HG02571 (cell line): ENCODE data around the gene PTGDR.

Experiments used
- ATAC-seq: cut with Tn5 transposase; IDR thresholded peaks from one replicate; pipeline ENCODE4 v1.9.1; 2021; ENCODE audit warnings: mild to moderate bottlenecking, moderate library complexity; ENCODE audit not compliant: unreplicated experiment

The PTGDR gene

GRCh38 chr14:52267501-52268278 is at the start of gene PTGDR:
Gene PTGDR, plus strand, starts transcription at chr14:52267698. Its CDS starts 117 bp downstream, at chr14:52267815.
- no peak for ATAC-seq

GRCh38 chr14:52219488-52220084 is 47.9 kb upstream of the PTGDR start:
- no peak for ATAC-seq

- ATAC-seq, result no peak
Observed at GRCh38 chr14:52220924-52221811, 46.3 kb upstream of the PTGDR start.

GRCh38 chr14:52222901-52223300 is 44.6 kb upstream of the PTGDR start:
- ATAC-seq, result no peak

- ATAC-seq, result no peak
Observed at GRCh38 chr14:52227619-52228222, 39.8 kb upstream of the PTGDR start.

- no peak for ATAC-seq
Observed at GRCh38 chr14:52233693-52234092, 33.8 kb upstream of the PTGDR start.

GRCh38 chr14:52235434-52235833 is 32.1 kb upstream of the PTGDR start:
- ATAC-seq, result no peak

- ATAC-seq, result no peak
Observed at GRCh38 chr14:52235866-52236510, 31.5 kb upstream of the PTGDR start.

GRCh38 chr14:52238682-52239081 is 28.8 kb upstream of the PTGDR start:
- ATAC-seq, result no peak

GRCh38 chr14:52240623-52241022 is 26.9 kb upstream of the PTGDR start:
- no peak for ATAC-seq

GRCh38 chr14:52241087-52241793 is 26.3 kb upstream of the PTGDR start:
- ATAC-seq, result no peak

GRCh38 chr14:52244328-52244727 is 23.2 kb upstream of the PTGDR start:
- ATAC-seq, result peak; percentile 72

GRCh38 chr14:52244997-52245396 is 22.5 kb upstream of the PTGDR start:
- ATAC-seq, result no peak

- ATAC-seq, result no peak
Observed at GRCh38 chr14:52248057-52248456, 19.4 kb upstream of the PTGDR start.

GRCh38 chr14:52251724-52252123 is 15.8 kb upstream of the PTGDR start:
- no peak for ATAC-seq

GRCh38 chr14:52253503-52253902 is 14.0 kb upstream of the PTGDR start:
- no peak for ATAC-seq

- ATAC-seq, result no peak
Observed at GRCh38 chr14:52254086-52254485, 13.4 kb upstream of the PTGDR start.

GRCh38 chr14:52258783-52259182 is 8.7 kb upstream of the PTGDR start:
- no peak for ATAC-seq

- ATAC-seq, result no peak
Observed at GRCh38 chr14:52259434-52259833, 8.1 kb upstream of the PTGDR start.

- ATAC-seq, result no peak
Observed at GRCh38 chr14:52262600-52262999, 4.9 kb upstream of the PTGDR start.
